Stimulated activated CD4-positive, alpha-beta T cell treated with anti-CD3 and anti-CD28 coated beads, Interleukin-1b, Interleukin-23, amount 100 ng/mL, for 24 hours (primary cell): Measurements from ENCODE around the gene ZNF665.
"Not testable (repeated sequence)": the region's sequence is repeated elsewhere in the genome, so short reads cannot be mapped to it uniquely, and the experiment has no call there.

Experiments used
- DNase-seq, 4 experiments: peaks; one replicate each; pipeline ENCODE4 v3.0.0-alpha.2; 2020; ENCODE audit warnings: low read depth in 4 of 4, low spot score in 1 of 4

ZNF665 gene

DNA sequence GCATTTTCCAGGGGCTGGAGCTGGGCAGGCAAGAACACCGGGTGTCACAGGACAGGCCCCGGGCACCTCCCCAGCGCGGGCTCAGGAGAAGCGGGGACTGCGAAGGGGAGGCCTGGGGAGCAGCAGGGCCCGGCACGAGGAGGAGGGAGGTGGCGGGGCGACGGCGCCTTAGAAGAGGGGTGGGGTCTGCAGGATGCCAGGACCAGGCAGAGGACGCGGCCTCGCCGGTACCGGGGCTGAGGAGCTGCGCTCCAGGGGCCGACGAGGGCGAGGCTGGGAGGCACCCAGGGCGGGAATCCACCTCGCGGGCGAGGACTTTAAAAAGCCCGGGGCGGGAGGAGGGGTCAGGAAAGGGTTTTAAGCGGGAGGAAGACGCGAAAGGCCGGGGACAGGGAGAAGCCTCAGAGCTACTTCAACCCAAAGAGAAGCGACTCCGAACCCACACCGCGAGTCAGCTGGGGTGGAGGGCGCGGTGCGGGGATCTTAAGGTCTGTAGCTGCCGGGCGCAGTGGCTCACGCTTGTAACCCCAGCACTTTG is 35.0 kb downstream of the ZNF665 start:
- peak in 3 of 4 experiments; percentile 1 to 25 (median 10) for DNase-seq

DNA sequence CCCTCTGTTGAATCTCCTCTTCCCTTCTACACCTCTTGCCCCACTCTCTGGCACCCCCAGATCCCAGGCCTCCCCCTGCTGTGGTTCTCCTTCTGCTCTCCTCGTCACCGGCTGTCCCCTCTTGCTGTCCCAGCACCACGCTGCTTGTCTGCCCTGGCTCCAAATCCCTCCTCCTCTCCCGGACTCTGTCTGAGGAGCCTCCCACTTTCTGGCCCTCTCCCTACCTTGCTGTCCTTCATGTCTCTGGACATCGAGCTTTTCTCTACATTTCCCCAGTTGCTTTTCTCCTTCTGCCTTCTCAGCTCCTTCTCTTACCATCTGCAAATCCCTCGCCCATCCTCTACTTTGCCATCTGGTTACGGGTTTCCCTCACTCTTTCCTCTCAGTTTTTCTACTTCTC is 35.5 kb downstream of the ZNF665 start:
- no peak for DNase-seq

DNA sequence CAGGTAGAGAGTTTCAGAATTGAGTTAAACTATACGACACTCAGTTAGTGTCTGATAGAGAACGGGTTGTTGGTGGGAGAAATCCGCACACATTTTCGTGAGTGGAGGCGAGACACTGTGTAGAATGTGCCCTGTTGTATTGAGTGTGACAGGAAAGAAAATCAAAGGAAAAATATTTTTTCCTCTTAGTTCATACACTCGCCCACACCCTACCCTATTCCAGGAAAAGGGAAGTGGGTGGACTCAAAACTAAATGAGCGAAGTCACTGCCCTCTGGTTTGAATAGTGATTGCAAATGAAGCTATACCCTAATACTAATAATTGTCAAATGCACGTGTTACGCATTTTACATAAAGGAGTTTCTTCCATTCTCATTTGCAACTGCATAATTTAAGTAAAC is 36.3 kb downstream of the ZNF665 start:
- DNase-seq = no peak

DNA sequence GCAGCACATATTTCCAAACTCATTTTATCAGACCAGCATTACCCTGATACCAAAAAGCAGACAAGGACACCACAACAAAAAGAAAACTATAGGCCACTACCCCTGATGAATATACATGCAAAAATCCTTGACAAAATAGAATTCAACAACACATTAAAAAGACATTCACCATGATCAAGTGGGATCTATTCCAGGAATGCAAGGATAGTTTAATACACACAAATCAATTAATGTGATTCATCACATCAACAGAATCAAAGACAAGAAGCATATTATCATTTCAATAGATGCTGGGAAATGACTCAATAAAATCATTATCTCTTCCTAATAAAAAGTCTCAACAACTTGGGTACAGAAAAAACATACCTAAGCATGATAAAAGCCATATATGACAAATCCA is 45.5 kb downstream of the ZNF665 start:
- no peak for DNase-seq

DNA sequence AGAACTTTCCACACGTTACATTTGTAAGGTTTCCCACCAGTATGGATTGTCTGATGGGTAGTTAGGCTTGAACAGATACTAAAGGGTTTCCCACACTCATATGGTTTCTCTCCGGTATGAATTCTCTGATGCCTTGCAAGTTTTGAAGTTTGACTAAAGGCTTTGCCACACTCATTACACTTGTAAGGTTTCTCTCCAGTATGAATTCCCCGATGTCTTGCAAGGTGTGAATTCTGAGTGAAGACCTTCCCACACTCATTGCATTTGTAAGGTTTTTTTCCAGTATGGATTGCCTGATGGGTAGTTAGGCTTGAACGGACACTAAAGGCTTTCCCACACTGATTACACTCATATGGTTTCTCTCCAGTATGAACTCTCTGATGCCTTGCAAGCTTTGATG is 52.8 kb downstream of the ZNF665 start:
- no peak for DNase-seq

DNA sequence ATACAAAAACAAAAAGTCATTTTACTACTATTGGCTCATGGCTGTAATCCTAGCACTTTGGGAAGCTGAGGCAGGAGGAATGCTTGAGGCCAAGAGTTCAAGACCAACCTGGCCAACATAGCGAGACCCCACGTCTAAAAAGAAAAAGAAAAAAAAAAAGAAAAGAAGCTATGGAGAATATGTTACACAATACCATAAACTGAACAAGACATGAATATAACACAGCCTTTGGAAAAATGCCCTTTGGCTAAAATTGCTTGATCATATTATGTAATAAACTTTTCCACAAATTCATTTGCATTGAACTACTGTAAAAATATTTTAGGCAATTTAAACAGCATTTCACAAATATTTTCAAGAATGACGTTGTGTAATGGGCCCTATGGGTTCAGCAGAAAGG is 56.7 kb downstream of the ZNF665 start:
- DNase-seq = no peak

DNA sequence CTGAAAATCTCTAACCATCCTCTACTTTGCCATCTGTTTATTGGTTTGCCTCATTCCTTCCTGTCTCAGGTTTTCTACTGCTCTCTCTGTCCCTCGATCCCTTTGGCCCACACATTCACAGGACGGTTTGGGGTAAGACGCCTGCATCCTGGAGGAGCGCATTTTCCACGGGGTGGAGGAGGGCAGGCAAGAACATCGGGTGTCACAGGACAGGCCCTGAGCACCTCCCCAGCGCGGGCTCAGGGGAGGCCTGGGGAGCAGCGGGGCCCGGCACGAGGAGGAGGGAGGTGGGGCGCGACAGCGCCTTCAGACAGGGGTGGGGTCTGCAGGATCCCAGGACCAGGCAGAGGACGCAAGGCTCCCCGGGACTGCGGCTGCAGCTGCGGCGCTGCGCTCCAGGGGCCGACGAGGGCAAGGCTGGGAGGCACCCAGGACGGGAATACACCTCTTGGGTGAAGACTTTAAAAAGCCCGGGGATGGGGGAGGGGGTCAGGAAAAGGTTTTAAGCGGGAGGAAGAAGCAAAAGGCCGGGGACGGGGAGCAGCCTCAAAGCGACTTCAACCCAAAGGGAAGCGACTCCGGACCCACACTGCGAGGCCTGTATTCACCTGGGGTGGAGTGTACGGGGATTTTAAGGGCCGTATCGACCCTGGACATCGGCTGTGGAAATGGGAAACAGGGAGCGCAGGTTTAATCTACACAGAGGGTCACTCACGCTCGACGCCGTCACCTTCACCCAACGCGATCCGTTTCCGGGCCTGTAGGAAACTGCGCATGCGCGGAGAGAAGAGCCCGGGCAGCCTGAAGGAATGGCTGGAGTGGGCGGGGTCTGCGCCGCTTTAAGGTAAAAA is 60.8 kb downstream of the ZNF665 start, which contains the start of gene ZNF415:
ZNF415 (minus strand) TSS at position 770 of the 851 bp plus-strand sequence. CDS start 10,234 bp downstream, outside the sequence.
- DNase-seq = peak; percentile 1 to 28 (median 4)

DNA sequence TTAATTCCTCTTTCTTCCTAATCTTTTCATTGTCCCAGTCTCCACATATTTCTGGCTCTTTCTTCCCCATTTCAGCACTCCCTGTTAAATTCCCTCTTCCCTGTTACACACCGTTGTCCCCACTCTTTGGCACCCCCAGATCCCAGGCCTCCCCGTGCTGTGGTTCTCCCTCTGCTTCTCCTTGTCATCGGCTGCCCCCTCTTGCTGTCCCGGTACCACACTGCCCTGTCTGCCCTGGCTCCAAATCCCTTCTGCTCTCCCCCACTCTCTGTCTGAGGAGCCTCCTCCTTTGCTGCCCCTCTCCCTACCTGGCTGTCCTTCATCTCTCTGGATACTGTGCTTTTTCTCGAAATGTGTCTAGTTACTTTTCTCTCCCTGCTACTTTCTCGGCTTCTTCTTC is 61.4 kb downstream of the ZNF665 start:
- DNase-seq = no peak

DNA sequence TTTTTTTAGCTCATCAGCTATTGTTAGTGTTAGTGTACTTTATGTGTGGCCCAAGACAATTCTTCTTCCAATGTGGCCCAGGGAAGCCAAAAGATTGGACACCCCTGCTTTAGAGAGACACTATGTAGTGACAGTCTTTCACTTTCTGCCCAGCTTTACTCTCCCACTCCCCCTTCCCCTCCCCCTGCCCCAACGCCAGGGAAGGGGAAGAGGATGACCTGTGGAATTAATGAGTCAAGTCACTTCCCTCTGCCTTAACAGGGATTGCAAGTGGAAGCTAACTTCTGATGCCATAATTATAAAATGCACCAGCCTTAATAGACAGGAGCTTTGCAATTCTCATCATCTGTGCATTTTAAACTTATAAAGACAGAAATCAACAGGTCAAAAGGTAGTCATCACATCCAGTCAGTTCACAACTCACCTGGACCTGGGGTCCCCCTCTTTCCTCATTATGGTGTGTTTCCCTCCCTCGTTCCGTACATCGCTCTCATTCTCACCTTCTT is 62.0 kb downstream of the ZNF665 start:
- no peak for DNase-seq

DNA sequence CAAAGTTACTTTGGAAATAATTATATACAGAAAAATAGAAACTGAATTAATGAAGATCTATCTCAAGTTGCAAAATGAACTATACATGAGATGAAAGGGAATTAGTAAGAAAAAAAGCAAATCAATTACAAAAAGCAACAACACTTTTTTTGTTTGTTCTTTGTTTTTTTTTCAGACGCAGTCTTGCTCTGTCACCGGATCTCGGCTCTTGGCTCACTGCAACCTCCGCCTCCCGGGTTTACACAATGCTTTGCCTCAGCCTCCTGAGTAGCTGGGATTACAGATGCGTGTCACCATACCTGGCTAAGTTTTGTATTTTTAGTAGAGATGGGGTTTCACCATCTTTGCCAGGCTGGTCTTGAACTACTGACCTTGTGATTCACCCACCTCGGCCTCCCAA is 62.7 kb downstream of the ZNF665 start:
- DNase-seq = no peak

DNA sequence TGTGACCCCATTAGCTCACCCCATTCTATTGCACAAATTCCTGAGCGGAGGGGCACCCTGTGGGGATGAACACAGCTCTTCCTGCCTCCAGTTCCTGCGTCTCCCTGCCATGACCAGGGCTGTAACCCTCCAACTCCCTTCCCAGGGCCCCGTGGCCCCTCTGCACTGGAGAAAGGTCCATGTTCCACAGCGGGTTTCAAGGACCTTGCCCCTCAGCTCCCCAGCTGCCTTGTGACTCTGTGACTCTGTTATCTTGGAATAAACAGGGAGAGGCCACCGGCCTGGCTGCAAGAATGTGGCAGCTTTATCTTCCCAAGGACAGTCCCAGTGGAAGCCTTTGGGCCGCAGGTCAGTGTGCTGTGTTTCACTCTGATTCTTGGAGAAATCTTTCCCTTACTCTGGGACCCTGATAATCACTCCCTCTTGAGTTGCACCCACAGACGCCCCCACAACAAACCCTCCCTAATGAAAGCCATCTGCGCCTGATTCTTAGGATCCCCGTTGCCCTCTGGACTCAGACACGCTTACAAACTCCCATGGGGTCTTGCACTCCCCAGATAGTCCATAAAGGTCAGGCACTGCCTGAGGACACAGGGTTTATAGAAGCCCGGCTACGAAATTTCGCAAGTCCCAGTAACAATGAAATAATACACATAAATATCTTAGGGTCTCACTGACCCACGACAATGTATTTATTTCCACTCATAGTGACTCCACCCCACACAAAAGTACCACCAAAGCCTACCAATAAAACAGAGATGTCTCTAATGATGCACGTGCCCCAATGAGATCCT is 66.2 kb downstream of the ZNF665 start:
- not testable (repeated sequence) for DNase-seq

DNA sequence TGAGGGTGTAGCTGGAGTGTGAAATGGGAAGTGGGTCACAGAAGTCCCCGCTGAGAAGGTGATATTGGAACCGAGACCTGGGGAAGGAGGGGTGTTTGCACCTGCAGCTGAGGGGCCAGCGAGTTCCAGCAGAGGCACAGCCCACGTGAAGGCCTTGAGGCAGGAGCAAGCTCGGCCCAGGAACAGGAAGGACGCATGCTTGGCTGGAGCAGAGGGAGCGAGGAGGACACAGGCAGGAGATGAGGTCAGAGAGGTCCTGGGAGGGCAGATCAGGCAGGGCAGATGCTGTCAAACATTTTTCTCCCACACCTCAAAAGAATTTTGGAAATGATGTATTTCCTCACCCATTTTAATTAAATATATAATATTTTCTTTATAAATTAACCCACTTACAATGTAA is 69.8 kb downstream of the ZNF665 start:
- no peak for DNase-seq
